Astrocyte (in vitro differentiated cells and primary cell): ENCODE results near the gene PDE7B. TPM values are rescaled to one million over a fixed set of nuclear protein-coding genes. Genes with fewer than 3 reads are reported as not detected.

ENCODE experiments used
- DNase-seq: peaks from one replicate; pipeline ENCODE4 v3.0.0-alpha.2; 2010; ENCODE audit warnings: low read depth
- FAIRE-seq: peaks from 2 replicates; lab custom pipeline; 2011; peaks lifted over from hg19 to GRCh38; lab: Jason Lieb, UNC
- H2AFZ ChIP-seq: 2 replicates; pipeline ENCODE4 v1.6.0; 2012; ENCODE audit warnings: low read depth, low read length, inconsistent platforms
- H3K27ac ChIP-seq: 2 replicates; pipeline ENCODE4 v1.5.1; 2011; ENCODE audit warnings: low read depth, low read length, inconsistent platforms
- H3K27me3 ChIP-seq: 2 replicates; pipeline ENCODE4 v1.6.0; 2011; ENCODE audit warnings: low read length, inconsistent platforms; ENCODE audit not compliant: insufficient read depth
- H3K36me3 ChIP-seq: 2 replicates; pipeline ENCODE4 v1.5.1; 2011; ENCODE audit warnings: low read length, inconsistent platforms; ENCODE audit not compliant: insufficient read depth
- H3K4me1 ChIP-seq: 2 replicates; pipeline ENCODE4 v1.5.1; 2011; ENCODE audit warnings: low read length, inconsistent platforms; ENCODE audit not compliant: insufficient read depth
- H3K4me2 ChIP-seq: 2 replicates; pipeline ENCODE4 v1.6.0; 2012; ENCODE audit warnings: low read length, inconsistent platforms
- H3K4me3 ChIP-seq: 2 replicates; pipeline ENCODE4 v1.5.1; 2011; ENCODE audit warnings: low read depth, mild to moderate bottlenecking, low read length, inconsistent platforms; ENCODE audit not compliant: insufficient read depth
- H3K79me2 ChIP-seq: 2 replicates; pipeline ENCODE4 v1.6.0; 2012; ENCODE audit warnings: mild to moderate bottlenecking, low read length, inconsistent platforms; ENCODE audit not compliant: insufficient read depth
- H3K9ac ChIP-seq: 2 replicates; pipeline ENCODE4 v1.6.0; 2012; ENCODE audit warnings: mild to moderate bottlenecking, low read length, inconsistent platforms
- H3K9me3 ChIP-seq: 2 replicates; pipeline ENCODE4 v1.5.1; 2012; ENCODE audit warnings: low read depth, mild to moderate bottlenecking, low read length, inconsistent platforms; ENCODE audit not compliant: insufficient read depth
- H4K20me1 ChIP-seq: 2 replicates; pipeline ENCODE4 v1.6.0; 2012; ENCODE audit warnings: low read length, inconsistent platforms; ENCODE audit not compliant: insufficient read depth
- H3K27ac Mint-ChIP-seq: one replicate; pipeline ENCODE4 v1.8.0; 2021; ENCODE audit warnings: mild to moderate bottlenecking, mixed read lengths; ENCODE audit not compliant: unreplicated experiment
- H3K27me3 Mint-ChIP-seq: one replicate; pipeline ENCODE4 v1.8.0; 2021; ENCODE audit warnings: low read depth, mixed read lengths; ENCODE audit not compliant: unreplicated experiment
- H3K36me3 Mint-ChIP-seq: one replicate; pipeline ENCODE4 v1.8.0; 2021; ENCODE audit warnings: low read depth, mixed read lengths; ENCODE audit not compliant: unreplicated experiment
- H3K4me1 Mint-ChIP-seq: one replicate; pipeline ENCODE4 v1.8.0; 2021; ENCODE audit warnings: low read depth, mixed read lengths; ENCODE audit not compliant: unreplicated experiment
- H3K4me3 Mint-ChIP-seq: one replicate; pipeline ENCODE4 v1.8.0; 2021; ENCODE audit warnings: mild to moderate bottlenecking, moderate library complexity, mixed read lengths; ENCODE audit not compliant: unreplicated experiment
- H3K9me3 Mint-ChIP-seq: one replicate; pipeline ENCODE4 v1.8.0; 2021; ENCODE audit warnings: mild to moderate bottlenecking, mixed read lengths; ENCODE audit not compliant: unreplicated experiment
- CTCF ChIP-seq: IDR thresholded peaks from 2 replicates; pipeline ENCODE4 v1.5.1; 2011; ENCODE audit warnings: low read depth, mild to moderate bottlenecking, inconsistent platforms, low read length, moderate library complexity; ENCODE audit not compliant: insufficient read depth
- EZH2 ChIP-seq: IDR thresholded peaks from 2 replicates; pipeline ENCODE4 v1.6.1; 2012; ENCODE audit warnings: mild to moderate bottlenecking, low read length, inconsistent platforms; ENCODE audit not compliant: insufficient read depth
- total RNA-seq: library from RNA; stranded (reverse); gene quantifications from 2 replicates; pipeline ENCODE4 v1.2.1, GENCODE V29; 2021

PDE7B gene
- total RNA-seq, 1 donor from 2014 or later = 0.27 TPM

GRCh38 chr6:136051140-136051775, 199.8 kb downstream of the PDE7B start:
- Histone ChIP-seq H3K27me3 (no peaks in the 10 kb centered on the region), H3K9ac (peak overlapping the region; percentile 45), H3K36me3 (no peaks in the 10 kb centered on the region), H3K27ac (peak overlapping the region; percentile 62), H3K4me1 (no peaks in the 10 kb centered on the region), H3K4me2 (peak overlapping the region; percentile 28), H2AFZ (peak overlapping the region; percentile 20), H4K20me1 (no peaks in the 10 kb centered on the region), H3K4me3 (no peak overlapping the region), H3K9me3 (no peaks in the 10 kb centered on the region), H3K79me2 (no peaks in the 10 kb centered on the region)
- Mint-ChIP-seq H3K36me3 (no peaks in the 10 kb centered on the region), H3K27ac (peak overlapping the region; percentile 55), H3K9me3 (no peaks in the 10 kb centered on the region), H3K4me1 (peaks cover 11% of the 10 kb centered on the region), H3K4me3 (no peak overlapping the region), H3K27me3 (no peaks in the 10 kb centered on the region)
- no peak for FAIRE-seq
- no peak for TF ChIP-seq EZH2
- TF ChIP-seq CTCF = no peak
- peak; percentile 71 for DNase-seq

- H3K27me3 ChIP-seq = no peaks in the 10 kb centered on the region
- no peak overlapping the region for H3K4me3 ChIP-seq
- H3K9ac ChIP-seq = no peak overlapping the region
- peaks cover 11% of the 10 kb centered on the region for H3K4me1 Mint-ChIP-seq
- H3K9me3 Mint-ChIP-seq = no peaks in the 10 kb centered on the region
- no peak for TF ChIP-seq CTCF
- no peak for TF ChIP-seq EZH2
- no peaks in the 10 kb centered on the region for H3K36me3 Mint-ChIP-seq
- no peak overlapping the region for H3K4me2 ChIP-seq
- FAIRE-seq (no peak), DNase-seq (no peak)
- H3K27ac Mint-ChIP-seq = no peak overlapping the region
- no peaks in the 10 kb centered on the region for H4K20me1 ChIP-seq
- no peaks in the 10 kb centered on the region for H3K9me3 ChIP-seq
- no peaks in the 10 kb centered on the region for H3K79me2 ChIP-seq
- no peak overlapping the region for H3K4me3 Mint-ChIP-seq
- H3K27me3 Mint-ChIP-seq = no peaks in the 10 kb centered on the region
- no peaks in the 10 kb centered on the region for H3K36me3 ChIP-seq
- H3K27ac ChIP-seq = no peak overlapping the region
- H2AFZ ChIP-seq = no peak overlapping the region
- H3K4me1 ChIP-seq = no peaks in the 10 kb centered on the region
Observed at GRCh38 chr6:136052031-136052430, 200.5 kb downstream of the PDE7B start.

GRCh38 chr6:136058852-136059251, 207.4 kb downstream of the PDE7B start:
- FAIRE-seq = no peak
- H3K27me3 Mint-ChIP-seq = peaks cover 3% of the 10 kb centered on the region
- TF ChIP-seq CTCF (no peak), EZH2 (no peak)
- Histone ChIP-seq H2AFZ (no peak overlapping the region), H3K9ac (no peak overlapping the region), H3K9me3 (no peaks in the 10 kb centered on the region), H3K27me3 (no peaks in the 10 kb centered on the region), H3K4me2 (no peak overlapping the region), H3K27ac (no peak overlapping the region), H3K4me3 (no peak overlapping the region), H4K20me1 (no peaks in the 10 kb centered on the region), H3K79me2 (no peaks in the 10 kb centered on the region), H3K4me1 (peaks cover 11% of the 10 kb centered on the region), H3K36me3 (no peaks in the 10 kb centered on the region)
- no peak overlapping the region for H3K27ac Mint-ChIP-seq
- DNase-seq = no peak
- no peak overlapping the region for H3K4me3 Mint-ChIP-seq
- H3K4me1 Mint-ChIP-seq = peaks cover 11% of the 10 kb centered on the region
- no peaks in the 10 kb centered on the region for H3K36me3 Mint-ChIP-seq
- H3K9me3 Mint-ChIP-seq = no peaks in the 10 kb centered on the region
